ENCODE data around the gene SAMD4B. TPM values are rescaled to one million over a fixed set of nuclear protein-coding genes. Genes with fewer than 3 reads are reported as not detected.

Gene SAMD4B
- total and polyA plus RNA-seq, 9 of the 15 experiments (the other 6 are each of a cell fraction or from before 2014, with no cell fraction given): 3.4 to 90.5 (median 38.0) TPM

DNA sequence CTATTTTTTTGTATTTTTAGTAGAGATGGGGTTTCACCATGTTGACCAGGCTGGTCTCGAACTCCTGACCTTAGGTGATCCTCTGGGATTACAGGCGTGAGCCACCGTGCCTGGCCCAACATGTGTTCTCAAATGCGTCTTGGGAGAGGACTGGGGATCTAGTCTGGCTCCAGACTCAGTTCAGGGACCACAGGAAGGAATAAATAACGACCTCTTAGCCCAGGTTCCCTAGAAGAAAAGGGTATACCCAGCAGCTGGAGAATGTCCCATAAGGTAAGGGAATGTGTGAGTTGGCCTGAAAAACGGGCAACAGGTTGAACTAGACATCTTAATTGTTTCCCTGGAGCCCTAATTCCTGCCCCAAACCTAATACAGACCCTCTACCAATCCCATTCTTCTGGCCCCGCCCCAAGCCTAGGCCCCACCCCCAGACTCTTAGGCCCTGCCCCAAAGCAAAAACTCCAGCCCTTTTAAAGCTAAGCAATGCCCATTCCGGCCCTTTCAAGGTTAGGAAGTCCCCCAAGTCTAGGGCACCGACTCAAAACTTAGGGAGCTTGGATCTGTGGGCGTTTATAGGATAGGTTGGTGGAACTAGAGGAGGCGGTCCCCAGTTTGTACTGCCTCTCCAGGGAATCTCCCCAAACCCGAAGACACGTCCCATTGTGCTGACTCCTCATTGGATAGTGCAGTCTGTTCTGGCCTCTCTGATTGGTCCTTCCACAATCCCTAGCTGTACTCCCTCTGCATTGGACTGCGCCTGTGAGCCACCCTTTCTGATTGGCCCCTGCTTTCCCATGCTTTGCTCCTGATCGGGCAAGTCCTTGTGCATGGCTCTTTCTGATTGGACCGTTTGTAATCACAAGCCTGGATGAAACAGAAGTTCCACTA is 16.2 kb upstream of the SAMD4B start:
- BruUV-seq (replicated peaks): no TSS peak
- H3K9ac ChIP-seq (ENCODE audit: insufficient read depth in 1 of 2, low read depth in 2 of 2, low read length in 2 of 2): no peak overlapping the region
- peak; percentile 86 for ATAC-seq
- no peaks in the 10 kb centered on the region for H3K36me3 ChIP-seq (ENCODE audit: control insufficient read depth, insufficient read depth, low read length)
- POLR2A ChIA-PET: interaction anchor here (0.9 to 1.1 kb wide), 4 partner anchors 14 to 288 kb away, joined by 3 read pairs; no protein-coding TSS in a partner anchor
- intact Hi-C loops (cut with micrococcal nuclease): no loop called here
- in situ Hi-C loops (cut with MboI): loop anchor here (5.0 kb wide), 2 partner anchors 114 to 204 kb away; no protein-coding TSS in a partner anchor
- CTCF ChIA-PET (ENCODE audit: low intra/inter-chr PET ratio): interaction anchor here (4.3 kb wide), 1 partner anchor 205 kb away, joined by 34 read pairs; no protein-coding TSS in a partner anchor
- peaks cover 0 to 3% of the 10 kb centered on the region in 2 experiments; a peak in 2 of 5 replicates for H3K4me1 ChIP-seq (replicated peaks in 1 of 2; ENCODE audit: control insufficient read depth in 2 of 2, insufficient read depth in 2 of 2, low read length in 2 of 2)
- peak; percentile 61 for FAIRE-seq
- H2AFZ ChIP-seq (ENCODE audit: low read depth, low read length): peak overlapping the region; percentile 46; the same call in 1 of the 2 replicates
- no peak overlapping the region for H3K27ac ChIP-seq (ENCODE audit: extremely low read depth, low read depth, low read length)
- no peaks in the 10 kb centered on the region for H3K9me1 ChIP-seq (ENCODE audit: control insufficient read depth, insufficient read depth, low read length)
- no peaks in the 10 kb centered on the region for H3K79me2 ChIP-seq (ENCODE audit: control insufficient read depth, insufficient read depth, low read length)
- no peaks in the 10 kb centered on the region for H3K9me3 ChIP-seq (replicated peaks; ENCODE audit: control insufficient read depth, insufficient read depth, low read depth, low read length)
- H3K27me3 ChIP-seq (ENCODE audit: control insufficient read depth in 2 of 2, insufficient read depth in 2 of 2, low read length in 2 of 2): no peaks in the 10 kb centered on the region
- no peak overlapping the region for H3K4me2 ChIP-seq (ENCODE audit: insufficient read depth, low read length)
- WGBS (ENCODE audit: insufficient coverage, low coverage, missing lambda C conversion rate): 53% methylated on average over 16 of the region's 16 CpGs
- peak in 3 of 4 experiments; percentile 77 to 82 (median 81) for DNase-seq (ENCODE audit: extremely low read depth in 1 of 4, low spot score in 3 of 4)
- no peaks in the 10 kb centered on the region for H4K20me1 ChIP-seq (replicated peaks; ENCODE audit: control insufficient read depth, insufficient read depth, low read length)
- H3K4me3 ChIP-seq: no peak overlapping the region
- TF ChIP-seq ZNF316 (IDR thresholded peaks at IDR 0.05): peak; percentile 59
- 0 out of 2 replicates have a peak, but pooled peaks have one; percentile 21 for TF ChIP-seq CC2D1A (IDR thresholded peaks at IDR 0.05)
- TF ChIP-seq ASH1L (IDR thresholded peaks at IDR 0.05; ENCODE audit: borderline replicate concordance, low read depth, partially characterized antibody): peak; percentile 90
- TF ChIP-seq PRDM10 (IDR thresholded peaks at IDR 0.05; ENCODE audit: partially characterized antibody): peak; percentile 56
- TF ChIP-seq ZNF75A (CRISPR knock-in tag; IDR thresholded peaks at IDR 0.05): no peak
- TF ChIP-seq NFYB (IDR thresholded peaks at IDR 0.05; ENCODE audit: extremely low read depth, insufficient read length): peak; percentile 88
- 0 out of 2 replicates have a peak, but pooled peaks have one; percentile 32 for TF ChIP-seq CHD2 (IDR thresholded peaks at IDR 0.05; ENCODE audit: low read depth, low read length)
- TF ChIP-seq ZNF584 (CRISPR knock-in tag; IDR thresholded peaks at IDR 0.05; ENCODE audit: low read depth): no peak
- peak; percentile 57 for TF ChIP-seq NEUROD1 (IDR thresholded peaks at IDR 0.05; ENCODE audit: borderline replicate concordance, low read depth, low read length, partially characterized antibody)
- TF ChIP-seq AFF4 (CRISPR knock-in tag; IDR thresholded peaks at IDR 0.05): no peak
- TF ChIP-seq PHF21A (IDR thresholded peaks at IDR 0.05; ENCODE audit: borderline replicate concordance, low read depth): no peak
- TF ChIP-seq MBD2 (IDR thresholded peaks at IDR 0.05; ENCODE audit: borderline replicate concordance, low read depth): peak; percentile 88; the same call in 1 of the 2 replicates
- TF ChIP-seq C11orf30 (IDR thresholded peaks at IDR 0.05; ENCODE audit: low read depth): peak; percentile 38; the same call in 1 of the 2 replicates
- TF ChIP-seq RBM25 (IDR thresholded peaks at IDR 0.05; ENCODE audit: low read depth, low read length, severe bottlenecking): peak; percentile 77

Measured in K562 (cell line).